ENCODE data around the gene TSR1. TPM values are rescaled to one million over a fixed set of nuclear protein-coding genes. Genes with fewer than 3 reads are reported as not detected.

The TSR1 gene
- total and polyA plus RNA-seq, 2 donors (not counting 1 experiment from before 2014, with no cell fraction given): 10.2 to 31.5 TPM

DNA sequence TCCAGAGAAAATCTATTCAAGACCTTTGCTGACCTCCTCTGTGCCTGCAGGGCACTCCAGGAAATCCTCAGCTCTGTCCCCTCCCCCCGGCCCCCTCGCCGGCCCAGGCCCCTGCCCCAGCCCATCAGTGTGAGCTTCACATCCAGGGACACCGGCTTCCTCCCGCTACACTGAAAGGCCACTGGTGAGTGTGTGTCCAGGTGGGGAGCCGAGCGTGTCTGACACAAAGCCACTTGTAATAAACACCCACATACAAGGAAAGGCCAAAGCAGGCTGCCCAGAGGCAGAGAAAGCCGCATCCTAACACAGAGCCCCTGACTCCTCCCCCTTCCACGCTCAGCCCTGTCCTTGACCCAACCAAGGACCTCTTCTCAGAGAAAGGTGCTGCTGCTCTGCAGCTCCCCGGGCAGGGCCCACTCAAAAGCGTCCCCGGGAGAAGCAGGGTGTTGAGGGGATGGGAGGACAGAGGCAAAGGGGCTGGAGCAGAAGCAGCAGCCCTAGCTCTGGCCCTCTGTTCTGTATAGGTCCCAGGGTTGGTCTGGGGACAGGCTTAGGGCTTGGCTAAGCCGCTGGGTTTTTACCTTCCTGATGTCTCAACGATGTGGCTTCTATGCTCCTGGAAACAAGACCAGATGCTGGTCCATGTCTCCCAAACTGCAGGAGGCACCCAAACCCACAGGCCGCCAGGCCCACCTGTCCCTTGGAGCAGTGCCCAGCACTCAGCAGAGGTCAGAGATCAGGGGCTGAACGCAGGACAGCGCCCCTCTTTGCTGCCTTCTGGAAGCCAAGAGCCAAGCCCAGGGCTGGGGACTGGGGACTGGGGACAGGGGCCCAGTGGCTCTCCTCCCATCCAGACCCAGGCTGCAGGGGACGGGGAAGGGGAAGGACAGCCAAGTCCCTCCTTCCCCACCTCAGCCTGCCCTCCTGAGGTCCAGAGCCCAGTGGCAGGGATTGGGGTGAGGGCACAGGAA is 49.3 kb upstream of the TSR1 start:
- Histone ChIP-seq H3K9me3 (ENCODE audit: control extremely low read depth in 1 of 3, control insufficient read depth in 2 of 3, insufficient read depth in 1 of 3, low read length in 2 of 3) (no peaks in the 10 kb centered on the region), H2AFZ (ENCODE audit: insufficient read depth, low read depth, low read length, poor library complexity, severe bottlenecking) (no peak overlapping the region), H3K79me2 (ENCODE audit: control insufficient read depth, insufficient read depth, low read length) (peaks cover 80% of the 10 kb centered on the region), H3K36me3 (replicated peaks in 1 of 2; ENCODE audit: control extremely low read depth in 1 of 2, control insufficient read depth in 1 of 2, extremely low read depth in 1 of 2, insufficient read depth in 2 of 2, low read length in 1 of 2) (peaks cover 0 to 30% of the 10 kb centered on the region in 2 experiments), H3K9ac (ENCODE audit: low read length) (no peak overlapping the region), H3K4me3 (ENCODE audit: control extremely low read depth in 1 of 5, extremely low read depth in 1 of 5, insufficient read depth in 1 of 5, low read depth in 2 of 5, low read length in 4 of 5) (no peak overlapping the region), H3K27me3 (replicated peaks in 1 of 4; ENCODE audit: control extremely low read depth in 1 of 4, control insufficient read depth in 3 of 4, insufficient read depth in 4 of 4, low read length in 3 of 4) (no peaks in the 10 kb centered on the region), H3K27ac (ENCODE audit: low read length in 2 of 2) (no peak overlapping the region), H3K4me2 (replicated peaks; ENCODE audit: low read depth, low read length, poor library complexity, severe bottlenecking) (no peak overlapping the region), H3K4me1 (ENCODE audit: control insufficient read depth in 2 of 2, insufficient read depth in 2 of 2, low read length in 2 of 2) (peaks cover 3 to 11% of the 10 kb centered on the region in 2 donors), H4K20me1 (ENCODE audit: control insufficient read depth, insufficient read depth, low read length, poor library complexity, severe bottlenecking) (peaks cover 51% of the 10 kb centered on the region)
- Mint-ChIP-seq H3K27ac (peak overlapping the region; percentile 15), H3K4me1 (peaks cover 11% of the 10 kb centered on the region), H3K4me3 (no peak overlapping the region), H3K27me3 (no peaks in the 10 kb centered on the region), H3K9me3 (ENCODE audit: insufficient read depth) (no peaks in the 10 kb centered on the region)
- WGBS (ENCODE audit: insufficient coverage): 97% methylated on average over 10 of the region's 18 CpGs
- intact Hi-C loops (cut with micrococcal nuclease): no loop called here
- ChIA-PET POLR2A (interaction anchor here (0.5 kb wide), 1 partner anchor 18 kb away, joined by 7 read pairs; no protein-coding TSS in a partner anchor), CTCF (interaction anchor here (0.9 to 14.1 kb wide), 3 partner anchors 17 to 29 kb away, joined by 4 to 650 read pairs (median 4); no protein-coding TSS in a partner anchor)
- TF ChIP-seq EZH2 (IDR thresholded peaks at IDR 0.05; ENCODE audit: borderline replicate concordance, insufficient read depth, low read depth, low read length, poor library complexity, severe bottlenecking) (no peak), CTCF (IDR thresholded peaks at IDR 0.05) (no peak)
- DNase-seq (no peak), ATAC-seq (ENCODE audit: low read depth) (no peak)

Data from B cell (primary cell).